Esophagus squamous epithelium (tissue), 4 donors: Measurements from ENCODE around the gene RNF19B.

ENCODE experiments used
- CTCF ChIP-seq, 6 experiments: fragments of 450-650 bp in 4 of 6; fragments of 200-600 bp in 2 of 6; sonication (generic) in 2 of 6; IDR thresholded peaks; one replicate each; pipeline ENCODE4 v1.5.1; 2016 to 2019; ENCODE audit warnings: antibody characterized with exemption in 6 of 6, mild to moderate bottlenecking in 4 of 6, moderate library complexity in 4 of 6
- POLR2A ChIP-seq, 4 donors: fragments of 450-650 bp; IDR thresholded peaks; one replicate each; pipeline ENCODE4 v1.6.1; 2017; ENCODE audit warnings: antibody characterized with exemption in 4 of 4, mild to moderate bottlenecking in 4 of 4, moderate library complexity in 3 of 4

GRCh38 chr1:33007190-33008050, 42.8 kb upstream of the RNF19B start:
- TF ChIP-seq POLR2A (IDR thresholded peaks at IDR 0.05) (no peak), CTCF (IDR thresholded peaks at IDR 0.05) (peak in 5 of 6 experiments; percentile 46 to 74 (median 59))
